ENCODE measurements around the gene P2RX7. TPM values are rescaled to one million over a fixed set of nuclear protein-coding genes. Genes with fewer than 3 reads are reported as not detected.
"Not testable (repeated sequence)": the region's sequence is repeated elsewhere in the genome, so short reads cannot be mapped to it uniquely, and the experiment has no call there.

P2RX7 gene
- total RNA-seq, 2 experiments from 2014 or later, result 0.13 to 0.48 TPM

DNA sequence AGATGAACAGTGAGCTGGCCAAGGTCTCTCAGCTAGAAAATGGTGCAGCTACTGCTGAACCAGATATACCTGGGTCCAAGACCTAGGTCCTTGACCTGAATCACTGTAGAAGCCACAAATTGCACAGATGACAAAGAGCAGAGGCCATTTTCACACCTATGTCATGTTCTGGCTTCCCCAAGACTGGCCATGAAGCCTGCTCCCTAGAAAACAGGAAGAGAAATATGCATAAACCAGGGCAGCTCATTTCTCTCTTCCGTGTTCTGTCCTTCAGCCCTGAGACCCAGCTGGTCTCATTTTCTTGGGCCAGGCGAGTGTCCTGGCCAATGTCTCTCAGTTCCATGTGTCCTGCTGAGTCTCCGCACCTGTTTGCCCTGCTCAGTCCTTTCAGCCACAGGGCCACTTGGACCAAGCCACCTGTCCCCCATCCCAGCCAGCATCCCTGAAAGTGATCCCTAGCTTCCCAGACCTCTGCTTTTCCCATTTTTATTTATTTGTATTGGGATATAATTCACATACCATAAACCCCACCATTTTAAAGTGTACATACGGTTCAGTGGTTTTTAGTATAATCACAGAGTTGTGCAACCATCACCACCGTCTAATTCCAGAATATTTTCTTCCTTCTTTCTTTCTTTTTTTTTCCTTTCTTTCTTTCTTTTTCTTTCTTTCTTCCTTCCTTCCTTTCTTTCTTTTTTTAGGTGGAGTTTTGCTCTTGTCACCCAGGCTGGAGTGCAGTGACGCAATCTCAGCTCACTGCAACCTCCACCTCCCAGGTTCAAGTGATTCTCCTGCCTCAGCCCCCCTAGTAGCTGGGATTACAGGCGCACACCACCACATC is 27.0 kb downstream of the P2RX7 start:
- no peak for TF ChIP-seq EZH2phosphoT487 (IDR thresholded peaks at IDR 0.05; ENCODE audit: borderline replicate concordance, low read depth, low read length)
- TF ChIP-seq, protein P1, sequence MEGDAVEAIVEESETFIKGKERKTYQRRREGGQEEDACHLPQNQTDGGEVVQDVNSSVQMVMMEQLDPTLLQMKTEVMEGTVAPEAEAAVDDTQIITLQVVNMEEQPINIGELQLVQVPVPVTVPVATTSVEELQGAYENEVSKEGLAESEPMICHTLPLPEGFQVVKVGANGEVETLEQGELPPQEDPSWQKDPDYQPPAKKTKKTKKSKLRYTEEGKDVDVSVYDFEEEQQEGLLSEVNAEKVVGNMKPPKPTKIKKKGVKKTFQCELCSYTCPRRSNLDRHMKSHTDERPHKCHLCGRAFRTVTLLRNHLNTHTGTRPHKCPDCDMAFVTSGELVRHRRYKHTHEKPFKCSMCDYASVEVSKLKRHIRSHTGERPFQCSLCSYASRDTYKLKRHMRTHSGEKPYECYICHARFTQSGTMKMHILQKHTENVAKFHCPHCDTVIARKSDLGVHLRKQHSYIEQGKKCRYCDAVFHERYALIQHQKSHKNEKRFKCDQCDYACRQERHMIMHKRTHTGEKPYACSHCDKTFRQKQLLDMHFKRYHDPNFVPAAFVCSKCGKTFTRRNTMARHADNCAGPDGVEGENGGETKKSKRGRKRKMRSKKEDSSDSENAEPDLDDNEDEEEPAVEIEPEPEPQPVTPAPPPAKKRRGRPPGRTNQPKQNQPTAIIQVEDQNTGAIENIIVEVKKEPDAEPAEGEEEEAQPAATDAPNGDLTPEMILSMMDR (conservative IDR thresholded peaks at IDR 0.05; ENCODE audit: low read length), result no peak
- H3K4me2 ChIP-seq (ENCODE audit: low read length), result no peak overlapping the region

DNA sequence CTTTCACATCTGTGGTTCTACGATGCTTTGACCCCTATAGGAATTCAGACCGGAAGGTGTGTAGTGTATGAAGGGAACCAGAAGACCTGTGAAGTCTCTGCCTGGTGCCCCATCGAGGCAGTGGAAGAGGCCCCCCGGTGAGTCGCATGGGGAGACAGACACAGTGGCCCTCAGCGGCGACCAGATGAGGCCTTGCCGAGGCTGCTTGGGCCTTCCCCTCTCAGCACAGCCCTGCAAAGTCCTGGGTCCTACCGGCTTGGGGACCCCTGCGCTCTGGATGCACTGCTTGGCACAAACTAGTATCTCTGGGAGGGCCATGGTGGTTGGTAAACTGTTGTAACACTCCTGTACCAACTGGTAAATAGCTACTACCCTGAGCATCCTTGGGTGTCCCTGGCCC is 29.7 kb downstream of the P2RX7 start:
- Histone ChIP-seq H3K9me2 (ENCODE audit: insufficient read depth, low read length) (no peaks in the 10 kb centered on the region), H2AFZ (ENCODE audit: low read length) (no peak overlapping the region), H3K27ac (ENCODE audit: low read depth, low read length, poor library complexity, severe bottlenecking) (no peak overlapping the region), H3K4me2 (ENCODE audit: low read length) (no peak overlapping the region), H3K36me3 (ENCODE audit: insufficient read depth, low read length) (no peaks in the 10 kb centered on the region), H3K4me1 (ENCODE audit: insufficient read depth, low read length, poor library complexity, severe bottlenecking) (peaks cover 6% of the 10 kb centered on the region), H3K9me3 (ENCODE audit: low read length) (no peaks in the 10 kb centered on the region), H3K79me2 (ENCODE audit: insufficient read depth, low read depth, low read length) (no peaks in the 10 kb centered on the region), H3K4me3 (ENCODE audit: low read depth, low read length, poor library complexity, severe bottlenecking) (no peak overlapping the region), H4K20me1 (ENCODE audit: insufficient read depth, low read length) (no peaks in the 10 kb centered on the region)
- ChIA-PET CTCF (ENCODE audit: unreplicated experiment) (no interaction called here), POLR2A (no interaction called here)
- no TSS peak for BruUV-seq (replicated peaks)
- no peak for DNase-seq (ENCODE audit: low spot score)
- intact Hi-C loops (cut with micrococcal nuclease; ENCODE audit: unreplicated experiment), result no loop called here
- TF ChIP-seq EZH2phosphoT487 (IDR thresholded peaks at IDR 0.05; ENCODE audit: borderline replicate concordance, low read depth, low read length), result no peak
- TF ChIP-seq, protein P1 (conservative IDR thresholded peaks at IDR 0.05; ENCODE audit: low read length), result no peak

More for the DNA sequence above, 27.0 kb downstream of the P2RX7 start:
- CTCF ChIA-PET (ENCODE audit: unreplicated experiment), result no interaction called here
- DNase-seq (ENCODE audit: low spot score), result peak; percentile 24
- Histone ChIP-seq H2AFZ (ENCODE audit: low read length) (peak overlapping the region; percentile 18; the same call in 1 of the 2 replicates), H3K27ac (ENCODE audit: low read depth, low read length, poor library complexity, severe bottlenecking) (no peak overlapping the region), H3K9me3 (ENCODE audit: low read length) (no peaks in the 10 kb centered on the region), H4K20me1 (ENCODE audit: insufficient read depth, low read length) (no peaks in the 10 kb centered on the region), H3K36me3 (ENCODE audit: insufficient read depth, low read length) (no peaks in the 10 kb centered on the region), H3K79me2 (ENCODE audit: insufficient read depth, low read depth, low read length) (no peaks in the 10 kb centered on the region), H3K9me2 (ENCODE audit: insufficient read depth, low read length) (no peaks in the 10 kb centered on the region), H3K4me3 (ENCODE audit: low read depth, low read length, poor library complexity, severe bottlenecking) (no peak overlapping the region), H3K4me1 (ENCODE audit: insufficient read depth, low read length, poor library complexity, severe bottlenecking) (peaks cover 6% of the 10 kb centered on the region)
- POLR2A ChIA-PET, result interaction anchor here (0.6 kb wide), 3 partner anchors 31 to 1127 kb away, joined by 3 to 6 read pairs (median 3); no protein-coding TSS in a partner anchor
- intact Hi-C loops (cut with micrococcal nuclease; ENCODE audit: unreplicated experiment), result no loop called here
- BruUV-seq (replicated peaks), result no TSS peak

DNA sequence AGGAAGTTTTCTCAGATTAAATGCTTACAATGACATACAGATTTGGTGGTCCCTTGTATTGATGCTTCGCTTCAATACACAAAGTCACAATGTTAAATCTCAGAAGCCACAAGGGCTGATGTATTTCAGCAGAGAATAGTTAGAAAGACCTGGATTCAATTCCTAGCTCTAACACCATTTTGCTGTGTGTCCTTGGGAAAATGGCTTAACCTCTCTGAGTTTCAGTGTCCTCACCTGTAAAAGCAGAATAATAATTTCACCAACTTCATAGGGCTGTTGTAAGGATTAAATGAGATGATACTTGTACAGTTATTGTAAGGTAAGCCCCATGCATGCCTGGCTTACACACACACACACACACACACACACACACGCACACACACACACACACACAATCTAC is 30.3 kb downstream of the P2RX7 start:
- no peaks in the 10 kb centered on the region for H3K79me2 ChIP-seq (ENCODE audit: insufficient read depth, low read depth, low read length)
- H4K20me1 ChIP-seq (ENCODE audit: insufficient read depth, low read length), result no peaks in the 10 kb centered on the region
- no peak overlapping the region for H3K4me2 ChIP-seq (ENCODE audit: low read length)
- ChIA-PET POLR2A (no interaction called here), CTCF (ENCODE audit: unreplicated experiment) (no interaction called here)
- no peak for DNase-seq (ENCODE audit: low spot score)
- no peaks in the 10 kb centered on the region for H3K36me3 ChIP-seq (ENCODE audit: insufficient read depth, low read length)
- intact Hi-C loops (cut with micrococcal nuclease; ENCODE audit: unreplicated experiment), result no loop called here
- no TSS peak for BruUV-seq (replicated peaks)
- H3K9me2 ChIP-seq (ENCODE audit: insufficient read depth, low read length), result no peaks in the 10 kb centered on the region
- H3K4me1 ChIP-seq (ENCODE audit: insufficient read depth, low read length, poor library complexity, severe bottlenecking), result peaks cover 6% of the 10 kb centered on the region
- no peak overlapping the region for H3K4me3 ChIP-seq (ENCODE audit: low read depth, low read length, poor library complexity, severe bottlenecking)
- no peak overlapping the region for H2AFZ ChIP-seq (ENCODE audit: low read length)
- TF ChIP-seq, protein P1 (conservative IDR thresholded peaks at IDR 0.05; ENCODE audit: low read length), result no peak
- TF ChIP-seq EZH2phosphoT487 (IDR thresholded peaks at IDR 0.05; ENCODE audit: borderline replicate concordance, low read depth, low read length), result no peak
- no peak overlapping the region for H3K27ac ChIP-seq (ENCODE audit: low read depth, low read length, poor library complexity, severe bottlenecking)
- no peaks in the 10 kb centered on the region for H3K9me3 ChIP-seq (ENCODE audit: low read length)

DNA sequence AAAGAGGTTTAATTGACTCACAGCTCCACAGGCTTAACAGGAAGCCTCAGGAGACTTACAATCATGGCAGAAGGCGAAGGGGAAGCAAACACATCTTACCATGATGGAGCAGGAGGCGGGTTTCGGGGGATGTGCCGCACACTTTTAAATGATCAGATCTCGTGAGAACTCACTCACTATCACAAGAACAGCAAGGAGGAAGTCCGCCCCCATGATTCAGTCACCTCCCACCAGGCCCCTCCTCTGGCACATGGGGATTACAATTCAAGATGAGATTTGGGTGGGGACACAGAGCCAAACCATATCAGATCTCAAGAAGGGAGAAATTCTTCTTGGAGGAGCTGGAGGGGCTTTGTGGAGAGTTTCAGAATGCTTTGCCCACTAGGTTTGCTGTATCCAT is 32.2 kb downstream of the P2RX7 start:
- CTCF ChIA-PET (ENCODE audit: unreplicated experiment); BruUV-seq (replicated peaks); intact Hi-C loops (cut with micrococcal nuclease; ENCODE audit: unreplicated experiment): not testable (repeated sequence)

More for the DNA sequence above, 32.2 kb downstream of the P2RX7 start:
- H2AFZ ChIP-seq (ENCODE audit: low read length); H3K4me3 ChIP-seq (ENCODE audit: low read depth, low read length, poor library complexity, severe bottlenecking); H4K20me1 ChIP-seq (ENCODE audit: insufficient read depth, low read length); H3K4me2 ChIP-seq (ENCODE audit: low read length); POLR2A ChIA-PET; H3K36me3 ChIP-seq (ENCODE audit: insufficient read depth, low read length); H3K27ac ChIP-seq (ENCODE audit: low read depth, low read length, poor library complexity, severe bottlenecking); H3K4me1 ChIP-seq (ENCODE audit: insufficient read depth, low read length, poor library complexity, severe bottlenecking); H3K9me3 ChIP-seq (ENCODE audit: low read length); H3K79me2 ChIP-seq (ENCODE audit: insufficient read depth, low read depth, low read length); DNase-seq (ENCODE audit: low spot score); H3K9me2 ChIP-seq (ENCODE audit: insufficient read depth, low read length): not testable (repeated sequence)
